NCI-H345 treated with DMSO at 0.1 percent for 48 hours (cell line): Measurements from ENCODE around the gene KPNA4.
"Not testable (repeated sequence)": the region's sequence is repeated elsewhere in the genome, so short reads cannot be mapped to it uniquely, and the experiment has no call there.

ENCODE experiments used
- DNase-seq: peaks from one replicate; lab custom pipeline; 2025; ENCODE audit not compliant: unreplicated experiment; lab: John Stamatoyannopoulos, UW

Gene KPNA4

DNA sequence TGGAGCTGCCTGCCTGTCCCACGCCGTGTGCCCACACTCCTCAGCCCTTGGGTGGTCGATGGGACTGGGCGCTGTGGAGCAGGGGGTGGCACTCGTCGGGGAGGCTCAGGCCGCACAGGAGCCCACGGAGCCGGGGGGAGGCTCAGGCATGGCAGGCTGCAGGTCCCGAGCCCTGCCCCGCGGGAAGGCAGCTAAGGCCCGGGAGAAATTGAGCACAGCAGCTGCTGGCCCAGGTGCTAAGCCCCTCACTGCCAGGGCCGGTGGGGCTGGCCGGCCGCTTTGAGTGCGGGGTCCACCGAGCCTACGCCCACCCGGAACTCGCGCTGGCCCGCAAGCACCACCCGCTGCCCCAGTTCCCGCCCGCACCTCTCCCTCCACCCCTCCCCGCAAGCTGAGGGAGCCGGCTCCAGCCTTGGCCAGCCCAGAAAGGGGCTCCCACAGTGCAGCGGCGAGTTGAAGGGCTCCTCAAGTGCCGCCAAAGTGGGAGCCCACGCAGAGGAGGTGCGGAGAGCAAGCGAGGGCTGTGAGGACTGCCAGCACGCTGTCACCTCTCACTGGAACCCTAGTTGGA, 8.7 kb upstream of the KPNA4 start:
- not testable (repeated sequence) for DNase-seq

DNA sequence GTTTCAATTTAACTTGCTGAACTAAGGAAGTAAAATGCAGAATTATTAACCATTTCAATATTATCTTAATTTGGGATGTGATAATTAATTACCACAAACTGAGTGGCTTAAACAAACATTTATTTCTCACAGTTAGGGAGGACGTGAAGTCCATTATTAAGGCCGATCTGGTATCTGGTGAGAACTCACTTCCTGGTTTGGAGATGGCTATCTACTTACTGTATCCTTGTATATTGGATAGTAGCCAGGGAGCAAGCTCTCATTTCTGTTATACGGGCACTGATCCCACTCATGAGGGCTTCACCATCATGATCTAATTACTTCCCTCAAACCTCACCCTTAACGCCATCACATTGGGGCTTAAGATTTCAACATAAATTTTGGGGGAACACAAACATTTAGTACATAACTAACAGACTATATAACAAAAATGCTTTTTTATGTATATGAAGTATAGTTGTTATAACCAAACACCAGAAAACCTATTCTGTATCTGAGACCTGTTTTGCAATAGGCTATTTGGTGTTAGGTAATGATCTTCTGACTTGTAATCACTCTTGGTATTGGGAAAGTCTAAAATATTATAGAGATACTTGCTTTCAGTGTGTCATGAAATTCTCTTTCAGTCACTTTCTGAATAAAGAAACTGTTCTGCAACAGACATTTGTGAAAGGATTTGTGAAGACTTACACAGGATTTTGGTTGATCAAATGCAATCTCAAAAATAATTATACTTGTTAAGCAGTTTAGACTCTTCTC, 4.7 kb upstream of the KPNA4 start:
- no peak for DNase-seq

DNA sequence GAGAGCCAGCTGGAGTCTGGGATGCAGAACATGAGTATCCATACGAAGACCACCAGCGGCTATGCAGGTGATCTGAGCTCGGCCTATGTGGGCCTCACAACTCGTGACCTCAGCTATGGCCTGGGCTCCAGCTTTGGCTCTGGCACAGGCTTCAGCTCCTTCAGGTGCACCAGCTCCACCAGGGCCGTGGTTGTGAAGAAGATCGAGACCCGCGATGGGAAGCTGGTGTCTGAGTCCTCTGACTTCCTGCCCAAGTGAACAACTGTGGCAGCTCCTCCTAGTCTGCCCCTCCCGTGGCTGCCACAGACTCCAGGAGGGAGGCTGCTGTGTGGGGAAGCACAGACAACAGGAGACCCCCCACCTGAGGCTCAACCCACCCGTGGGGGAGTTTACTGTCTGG, 3.6 kb upstream of the KPNA4 start:
- DNase-seq, result no peak

GRCh38 chr3:160567774-160568173, 2.4 kb upstream of the KPNA4 start:
- no peak for DNase-seq

GRCh38 chr3:160566499-160566898, 1.1 kb upstream of the KPNA4 start:
- DNase-seq, result no peak

- no peak for DNase-seq
Measured at GRCh38 chr3:160564949-160565441, 376 bp downstream of the KPNA4 start.

DNA sequence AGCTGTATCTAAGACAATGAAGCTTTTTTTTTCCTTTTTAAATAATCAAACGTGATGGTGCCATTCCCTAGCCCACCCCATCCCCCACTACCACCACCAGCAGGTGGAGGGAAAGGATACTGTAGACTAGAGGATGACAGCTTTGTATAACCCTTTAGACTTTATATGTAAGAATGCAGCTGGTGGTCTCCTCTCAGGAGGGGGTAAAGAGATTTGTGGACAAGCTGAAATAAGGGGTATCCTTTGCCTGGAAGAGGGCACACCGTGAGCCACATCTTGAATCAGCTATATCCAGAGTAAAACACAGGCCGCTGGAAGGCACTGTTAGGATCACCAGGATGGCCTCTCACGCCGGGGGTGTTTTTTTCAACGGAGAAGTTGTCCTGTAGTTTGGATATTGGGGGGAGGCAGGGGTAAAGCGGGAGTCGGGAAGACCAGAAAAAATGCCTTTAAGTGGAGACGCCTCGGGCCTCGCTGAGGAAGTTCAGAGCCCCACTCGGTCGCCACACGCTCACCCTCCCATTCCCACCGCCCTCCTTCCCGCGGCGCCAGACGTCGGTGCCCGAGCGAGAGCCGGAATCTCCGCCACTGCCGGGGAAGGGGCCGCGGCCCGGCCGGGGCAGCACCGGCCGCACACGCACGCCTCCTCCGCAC, 986 bp downstream of the KPNA4 start:
- no peak for DNase-seq

DNA sequence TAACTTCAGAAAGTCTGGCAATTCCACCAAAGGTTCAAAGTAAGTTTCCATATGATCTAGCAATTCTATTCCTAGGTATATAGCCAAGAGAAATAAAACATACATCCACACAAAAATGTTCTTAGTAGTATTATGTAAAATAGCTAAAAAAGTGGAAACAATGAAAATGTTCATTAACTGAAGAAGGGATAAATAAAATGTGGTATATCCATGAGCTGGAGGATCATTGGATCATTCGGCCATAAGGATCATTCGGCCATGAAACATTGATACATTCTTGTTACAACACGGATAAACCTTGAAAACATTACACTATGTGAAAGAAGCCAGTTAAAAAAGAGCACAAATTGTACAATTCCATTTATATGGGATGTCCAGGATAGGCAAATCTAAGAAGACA, 2.4 kb downstream of the KPNA4 start:
- DNase-seq, result no peak

DNA sequence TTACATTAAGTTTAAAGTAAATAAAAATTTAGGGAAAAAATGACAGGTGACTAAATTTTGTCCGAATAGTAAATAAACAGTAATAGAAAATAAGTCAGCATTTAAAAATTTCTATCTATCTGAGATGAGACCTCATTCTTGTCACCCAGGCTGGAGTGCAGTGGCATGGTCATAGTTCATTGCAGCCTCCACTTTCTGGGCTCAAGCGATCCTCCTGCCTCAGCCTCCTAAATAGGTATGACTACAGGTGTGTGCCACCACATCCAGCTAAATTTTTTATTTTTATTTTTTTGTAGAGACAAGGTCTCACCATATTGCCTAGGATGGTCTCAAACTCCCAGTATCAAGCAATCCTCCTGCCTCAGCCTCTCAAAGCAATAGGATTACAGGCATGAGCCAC, 7.8 kb downstream of the KPNA4 start:
- no peak for DNase-seq

- no peak for DNase-seq
Measured at GRCh38 chr3:160556141-160556540, 9.2 kb downstream of the KPNA4 start.

GRCh38 chr3:160554980-160555379, 10.4 kb downstream of the KPNA4 start:
- no peak for DNase-seq

- DNase-seq, result no peak
Measured at GRCh38 chr3:160553827-160554226, 11.5 kb downstream of the KPNA4 start.

DNA sequence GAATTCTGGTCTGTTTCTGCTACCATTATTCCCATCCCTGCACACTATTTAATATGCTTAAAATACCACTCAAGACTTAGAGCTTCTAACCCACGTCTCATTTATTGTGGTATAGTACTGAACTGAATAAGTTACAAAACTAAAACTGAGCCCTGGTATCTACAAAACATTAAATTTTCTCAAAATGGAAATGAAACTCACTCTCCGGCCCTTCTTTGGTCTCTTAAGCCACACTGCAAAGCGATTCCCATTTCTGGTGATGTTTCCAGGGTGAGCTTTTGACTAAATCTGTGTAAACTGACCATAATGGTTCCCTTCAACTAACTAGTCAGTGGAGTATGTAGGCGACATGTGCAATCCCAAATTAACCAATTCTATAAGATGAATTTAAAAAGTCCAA, 18.6 kb downstream of the KPNA4 start:
- DNase-seq, result no peak

GRCh38 chr3:160545504-160545871, 19.9 kb downstream of the KPNA4 start:
- no peak for DNase-seq

- no peak for DNase-seq
Measured at GRCh38 chr3:160544844-160545503, 20.4 kb downstream of the KPNA4 start.

GRCh38 chr3:160540551-160540950, 24.8 kb downstream of the KPNA4 start:
- no peak for DNase-seq

- DNase-seq, result no peak
Measured at GRCh38 chr3:160538895-160539294, 26.5 kb downstream of the KPNA4 start.

DNA sequence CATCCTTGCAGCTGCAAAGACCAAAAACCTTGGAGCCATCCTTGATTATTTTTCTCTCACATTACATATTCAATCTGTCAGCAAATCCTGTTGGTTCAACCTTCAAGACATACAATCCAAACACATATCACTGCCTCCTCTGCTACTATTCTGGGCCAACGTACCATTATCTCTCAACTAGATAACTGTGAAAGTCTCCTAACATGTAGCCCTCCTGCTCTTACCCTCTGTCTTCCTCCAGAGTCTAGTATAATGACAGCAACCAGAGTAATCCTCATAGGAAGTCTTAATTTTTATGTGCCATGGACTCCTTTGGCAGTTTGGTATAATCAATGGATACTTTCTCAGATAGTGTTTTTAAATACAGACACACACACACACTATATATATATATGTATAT, 27.6 kb downstream of the KPNA4 start:
- no peak for DNase-seq

DNA sequence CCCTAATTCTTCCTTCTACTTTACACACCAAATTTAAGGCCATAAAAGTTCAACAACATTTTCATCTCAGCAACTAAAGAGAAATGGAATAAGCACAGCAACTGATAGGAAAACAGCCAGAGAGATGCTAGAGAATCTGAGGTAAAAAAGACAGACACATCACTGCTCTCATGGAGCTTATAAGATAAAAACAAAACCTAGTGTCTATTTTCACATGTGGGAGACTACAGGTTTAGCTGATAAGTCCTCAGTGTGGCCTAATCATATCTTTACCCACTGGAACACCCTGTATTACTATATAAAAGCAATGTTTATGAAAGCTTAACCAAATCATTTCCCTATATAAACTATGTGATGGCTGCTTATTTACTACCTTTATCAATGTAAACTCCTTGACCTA, 33.0 kb downstream of the KPNA4 start:
- no peak for DNase-seq

- DNase-seq, result no peak
Measured at GRCh38 chr3:160531311-160531710, 34.1 kb downstream of the KPNA4 start.

DNA sequence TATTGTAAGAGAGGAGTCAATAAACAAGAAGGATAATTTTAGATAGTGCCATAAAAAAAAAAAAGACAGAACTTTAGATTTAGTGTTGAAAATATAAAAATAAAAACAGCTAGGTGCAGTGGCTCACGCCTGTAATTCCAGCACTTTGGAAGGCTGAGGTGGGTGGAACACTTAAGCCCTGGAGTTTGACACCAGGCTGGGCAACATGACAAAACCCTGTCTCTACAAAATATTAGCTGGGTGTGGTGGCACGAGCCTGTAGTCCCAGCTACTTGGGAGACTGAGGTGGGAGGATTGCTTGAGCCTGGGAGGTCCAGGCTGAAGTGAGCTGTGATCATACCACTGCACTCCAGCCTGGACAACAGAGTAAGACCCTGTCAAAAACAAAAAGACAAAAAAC, 49.0 kb downstream of the KPNA4 start:
- not testable (repeated sequence) for DNase-seq

GRCh38 chr3:160501325-160501724, 64.0 kb downstream of the KPNA4 start:
- DNase-seq, result no peak
